SJSA1 (cell line): ENCODE data around the gene VWDE. TPM values are rescaled to one million over a fixed set of nuclear protein-coding genes. Genes with fewer than 3 reads are reported as not detected.

Experiments used
- total RNA-seq: library from RNA; depleted of rRNA; stranded (reverse); fragments of >200 nt; shearing (Covaris generic); gene quantifications from 2 replicates; pipeline ENCODE4 v1.2.3, GENCODE V29; 2014; rRNA removed

The VWDE gene
- total RNA-seq, 1 experiment from 2014 or later = not detected

Other genes with a start within 250 kb of the VWDE start
- gene TMEM106B, start 192.6 kb downstream of the VWDE start, total RNA-seq = 31.5 and 44.6 TPM in 2 replicates
- 0.37 and 0.56 TPM in 2 replicates for gene SCIN, start 166.9 kb upstream of the VWDE start, total RNA-seq